HepG2 (cell line): Measurements from ENCODE around the gene CAMTA1. TPM values are rescaled to one million over a fixed set of nuclear protein-coding genes. Genes with fewer than 3 reads are reported as not detected.

Experiments used
- ARNT ChIP-seq: fragments of 450-650 bp; IDR thresholded peaks from 2 replicates; pipeline ENCODE4 v1.6.1; 2017
- FOXP1 ChIP-seq, 2 experiments: fragments of 450-650 bp in 1 of 2; IDR thresholded peaks; 2 replicates each; pipeline ENCODE4 v1.6.1; 2017 to 2018; ENCODE audit warnings: antibody characterized with exemption in 1 of 2
- HNF4A ChIP-seq: sonication (generic); formaldehyde crosslinking; IDR thresholded peaks from 2 replicates; pipeline ENCODE4 v1.4.0; 2020; ENCODE audit warnings: missing genetic modification reagents
- IRX3 ChIP-seq: sonication (generic); formaldehyde crosslinking; IDR thresholded peaks from 2 replicates; pipeline ENCODE4 v1.8.1; 2023; ENCODE audit warnings: mild to moderate bottlenecking, low read depth, missing genetic modification reagents, borderline replicate concordance
- NFIC ChIP-seq: IDR thresholded peaks from 2 replicates; pipeline ENCODE4 v1.6.1; 2012; ENCODE audit warnings: mild to moderate bottlenecking, low read length, inconsistent platforms
- PHF8 ChIP-seq: sonication (generic); formaldehyde crosslinking; IDR thresholded peaks from 2 replicates; pipeline ENCODE4 v1.5.0; 2020; ENCODE audit warnings: missing genetic modification reagents
- ZNF501 ChIP-seq: sonication (generic); formaldehyde crosslinking; IDR thresholded peaks from 2 replicates; pipeline ENCODE4 v1.5.1; 2020; ENCODE audit warnings: mild to moderate bottlenecking, moderate library complexity, missing genetic modification reagents
- ZNF530 ChIP-seq: sonication (generic); formaldehyde crosslinking; IDR thresholded peaks from 2 replicates; pipeline ENCODE4 v1.5.0; 2020; ENCODE audit warnings: low read depth, mild to moderate bottlenecking, missing genetic modification reagents
- polyA plus RNA-seq, 8 experiments: library from polyadenylated mRNA; depleted of rRNA in 3 of 8; stranded (reverse) in 7 of 8; unstranded in 1 of 8; fragments of >200 nt; fragmentation: Illumina TruSeq in 4 of 8; extraction: Trizol in 4 of 8; gene quantifications; 2 replicates each; pipeline versions ENCODE4 v1.2.1 to v1.2.3, GENCODE V29; 2011 to 2016; ENCODE audit warnings: low read depth in 4 of 8, missing spikeins in 1 of 8, mixed read lengths in 1 of 8; ENCODE audit not compliant: insufficient read depth in 1 of 8
- total RNA-seq, 5 experiments: library from RNA; depleted of rRNA; stranded (reverse); fragments of >200 nt; fragmentation: Illumina TruSeq; extraction: Trizol; gene quantifications; 2 replicates each; pipeline ENCODE4 v1.2.3, GENCODE V29; 2016; ENCODE audit warnings: low read depth in 1 of 5
- TF ChIP-seq, protein P1 (sequence below), 2 experiments: fragments of 450-650 bp in 1 of 2; sonication (generic) in 1 of 2; formaldehyde crosslinking in 1 of 2; IDR thresholded peaks; 2 replicates each; pipeline versions ENCODE4 v1.6.1 to v1.8.0; 2016 to 2022; ENCODE audit warnings: antibody characterized with exemption in 1 of 2, mild to moderate bottlenecking in 1 of 2, missing genetic modification reagents in 1 of 2
- TF ChIP-seq, protein P2 (sequence below): sonication (generic); formaldehyde crosslinking; IDR thresholded peaks from 2 replicates; pipeline ENCODE4 v1.4.0; 2020; ENCODE audit warnings: missing genetic modification reagents
- TF ChIP-seq, protein P3 (sequence below): sonication (generic); formaldehyde crosslinking; conservative IDR thresholded peaks from 2 replicates; pipeline ENCODE4 v1.4.0; 2020; ENCODE audit warnings: missing genetic modification reagents
- TF ChIP-seq, protein P4 (sequence below), 2 experiments: sonication (generic) in 1 of 2; formaldehyde crosslinking in 1 of 2; IDR thresholded peaks; 2 replicates each; pipeline versions ENCODE4 v1.4.0 to v1.6.1; 2018 to 2020; ENCODE audit warnings: missing genetic modification reagents in 2 of 2, borderline replicate concordance in 1 of 2, low read depth in 1 of 2, mild to moderate bottlenecking in 1 of 2, missing biosample characterization in 1 of 2

Gene CAMTA1
- total and polyA plus RNA-seq, 2 of the 13 experiments (the other 11 are each of a cell fraction or from before 2014, with no cell fraction given) = 25.0 to 36.4 TPM

DNA sequence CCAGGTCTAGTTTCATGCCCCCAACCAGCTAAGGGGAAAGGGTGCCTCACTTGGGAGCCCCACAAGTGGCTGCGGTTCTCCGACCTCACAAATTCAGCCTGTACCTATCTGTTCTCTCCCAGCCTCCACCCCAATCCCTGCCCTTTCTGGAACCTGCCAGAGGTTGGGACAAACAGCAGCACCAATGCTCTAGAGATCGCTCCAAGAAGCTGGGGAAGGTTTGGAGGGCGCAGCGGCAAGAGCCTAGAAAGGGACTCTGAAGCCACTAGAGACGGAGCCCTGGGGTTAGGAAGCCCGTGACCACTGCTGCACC lies 742.4 kb downstream of the CAMTA1 start (continued):
- TF ChIP-seq, protein P1, sequence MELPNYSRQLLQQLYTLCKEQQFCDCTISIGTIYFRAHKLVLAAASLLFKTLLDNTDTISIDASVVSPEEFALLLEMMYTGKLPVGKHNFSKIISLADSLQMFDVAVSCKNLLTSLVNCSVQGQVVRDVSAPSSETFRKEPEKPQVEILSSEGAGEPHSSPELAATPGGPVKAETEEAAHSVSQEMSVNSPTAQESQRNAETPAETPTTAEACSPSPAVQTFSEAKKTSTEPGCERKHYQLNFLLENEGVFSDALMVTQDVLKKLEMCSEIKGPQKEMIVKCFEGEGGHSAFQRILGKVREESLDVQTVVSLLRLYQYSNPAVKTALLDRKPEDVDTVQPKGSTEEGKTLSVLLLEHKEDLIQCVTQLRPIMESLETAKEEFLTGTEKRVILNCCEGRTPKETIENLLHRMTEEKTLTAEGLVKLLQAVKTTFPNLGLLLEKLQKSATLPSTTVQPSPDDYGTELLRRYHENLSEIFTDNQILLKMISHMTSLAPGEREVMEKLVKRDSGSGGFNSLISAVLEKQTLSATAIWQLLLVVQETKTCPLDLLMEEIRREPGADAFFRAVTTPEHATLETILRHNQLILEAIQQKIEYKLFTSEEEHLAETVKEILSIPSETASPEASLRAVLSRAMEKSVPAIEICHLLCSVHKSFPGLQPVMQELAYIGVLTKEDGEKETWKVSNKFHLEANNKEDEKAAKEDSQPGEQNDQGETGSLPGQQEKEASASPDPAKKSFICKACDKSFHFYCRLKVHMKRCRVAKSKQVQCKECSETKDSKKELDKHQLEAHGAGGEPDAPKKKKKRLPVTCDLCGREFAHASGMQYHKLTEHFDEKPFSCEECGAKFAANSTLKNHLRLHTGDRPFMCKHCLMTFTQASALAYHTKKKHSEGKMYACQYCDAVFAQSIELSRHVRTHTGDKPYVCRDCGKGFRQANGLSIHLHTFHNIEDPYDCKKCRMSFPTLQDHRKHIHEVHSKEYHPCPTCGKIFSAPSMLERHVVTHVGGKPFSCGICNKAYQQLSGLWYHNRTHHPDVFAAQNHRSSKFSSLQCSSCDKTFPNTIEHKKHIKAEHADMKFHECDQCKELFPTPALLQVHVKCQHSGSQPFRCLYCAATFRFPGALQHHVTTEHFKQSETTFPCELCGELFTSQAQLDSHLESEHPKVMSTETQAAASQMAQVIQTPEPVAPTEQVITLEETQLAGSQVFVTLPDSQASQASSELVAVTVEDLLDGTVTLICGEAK (IDR thresholded peaks at IDR 0.05) = no peak
- TF ChIP-seq, protein P1 (CRISPR knock-in tag; IDR thresholded peaks at IDR 0.05) = no peak
- no peak for TF ChIP-seq ZNF501 (CRISPR knock-in tag)
- TF ChIP-seq PHF8 (CRISPR knock-in tag) = no peak
- TF ChIP-seq FOXP1 (IDR thresholded peaks at IDR 0.05) = no peak
- TF ChIP-seq FOXP1 (CRISPR knock-in tag; IDR thresholded peaks at IDR 0.05) = no peak
- TF ChIP-seq, protein P2, sequence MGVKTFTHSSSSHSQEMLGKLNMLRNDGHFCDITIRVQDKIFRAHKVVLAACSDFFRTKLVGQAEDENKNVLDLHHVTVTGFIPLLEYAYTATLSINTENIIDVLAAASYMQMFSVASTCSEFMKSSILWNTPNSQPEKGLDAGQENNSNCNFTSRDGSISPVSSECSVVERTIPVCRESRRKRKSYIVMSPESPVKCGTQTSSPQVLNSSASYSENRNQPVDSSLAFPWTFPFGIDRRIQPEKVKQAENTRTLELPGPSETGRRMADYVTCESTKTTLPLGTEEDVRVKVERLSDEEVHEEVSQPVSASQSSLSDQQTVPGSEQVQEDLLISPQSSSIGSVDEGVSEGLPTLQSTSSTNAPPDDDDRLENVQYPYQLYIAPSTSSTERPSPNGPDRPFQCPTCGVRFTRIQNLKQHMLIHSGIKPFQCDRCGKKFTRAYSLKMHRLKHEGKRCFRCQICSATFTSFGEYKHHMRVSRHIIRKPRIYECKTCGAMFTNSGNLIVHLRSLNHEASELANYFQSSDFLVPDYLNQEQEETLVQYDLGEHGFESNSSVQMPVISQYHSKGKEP (CRISPR knock-in tag) = no peak
- TF ChIP-seq, protein P3, sequence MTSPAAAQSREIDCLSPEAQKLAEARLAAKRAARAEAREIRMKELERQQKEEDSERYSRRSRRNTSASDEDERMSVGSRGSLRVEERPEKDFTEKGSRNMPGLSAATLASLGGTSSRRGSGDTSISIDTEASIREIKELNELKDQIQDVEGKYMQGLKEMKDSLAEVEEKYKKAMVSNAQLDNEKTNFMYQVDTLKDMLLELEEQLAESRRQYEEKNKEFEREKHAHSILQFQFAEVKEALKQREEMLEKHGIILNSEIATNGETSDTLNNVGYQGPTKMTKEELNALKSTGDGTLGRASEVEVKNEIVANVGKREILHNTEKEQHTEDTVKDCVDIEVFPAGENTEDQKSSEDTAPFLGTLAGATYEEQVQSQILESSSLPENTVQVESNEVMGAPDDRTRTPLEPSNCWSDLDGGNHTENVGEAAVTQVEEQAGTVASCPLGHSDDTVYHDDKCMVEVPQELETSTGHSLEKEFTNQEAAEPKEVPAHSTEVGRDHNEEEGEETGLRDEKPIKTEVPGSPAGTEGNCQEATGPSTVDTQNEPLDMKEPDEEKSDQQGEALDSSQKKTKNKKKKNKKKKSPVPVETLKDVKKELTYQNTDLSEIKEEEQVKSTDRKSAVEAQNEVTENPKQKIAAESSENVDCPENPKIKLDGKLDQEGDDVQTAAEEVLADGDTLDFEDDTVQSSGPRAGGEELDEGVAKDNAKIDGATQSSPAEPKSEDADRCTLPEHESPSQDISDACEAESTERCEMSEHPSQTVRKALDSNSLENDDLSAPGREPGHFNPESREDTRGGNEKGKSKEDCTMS (CRISPR knock-in tag) = no peak
- no peak for TF ChIP-seq IRX3 (CRISPR knock-in tag)
- TF ChIP-seq HNF4A (CRISPR knock-in tag) = no peak
- no peak for TF ChIP-seq NFIC
- no peak for TF ChIP-seq ZNF530 (CRISPR knock-in tag)
- TF ChIP-seq ARNT = no peak
- TF ChIP-seq, protein P4, sequence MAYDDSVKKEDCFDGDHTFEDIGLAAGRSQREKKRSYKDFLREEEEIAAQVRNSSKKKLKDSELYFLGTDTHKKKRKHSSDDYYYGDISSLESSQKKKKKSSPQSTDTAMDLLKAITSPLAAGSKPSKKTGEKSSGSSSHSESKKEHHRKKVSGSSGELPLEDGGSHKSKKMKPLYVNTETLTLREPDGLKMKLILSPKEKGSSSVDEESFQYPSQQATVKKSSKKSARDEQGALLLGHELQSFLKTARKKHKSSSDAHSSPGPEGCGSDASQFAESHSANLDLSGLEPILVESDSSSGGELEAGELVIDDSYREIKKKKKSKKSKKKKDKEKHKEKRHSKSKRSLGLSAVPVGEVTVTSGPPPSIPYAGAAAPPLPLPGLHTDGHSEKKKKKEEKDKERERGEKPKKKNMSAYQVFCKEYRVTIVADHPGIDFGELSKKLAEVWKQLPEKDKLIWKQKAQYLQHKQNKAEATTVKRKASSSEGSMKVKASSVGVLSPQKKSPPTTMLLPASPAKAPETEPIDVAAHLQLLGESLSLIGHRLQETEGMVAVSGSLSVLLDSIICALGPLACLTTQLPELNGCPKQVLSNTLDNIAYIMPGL (CRISPR knock-in tag; IDR thresholded peaks at IDR 0.05; ENCODE audit: borderline replicate concordance in 1 of 2, low read depth in 1 of 2) = no peak
